Pons (tissue), 1 donor: ENCODE measurements around the gene AGBL2.
"Not testable (repeated sequence)": the region's sequence is repeated elsewhere in the genome, so short reads cannot be mapped to it uniquely, and the experiment has no call there.

Experiments
- DNase-seq: peaks from one replicate; pipeline ENCODE4 v3.0.0-alpha.2; 2016; ENCODE audit warnings: low spot score

Gene AGBL2

DNA sequence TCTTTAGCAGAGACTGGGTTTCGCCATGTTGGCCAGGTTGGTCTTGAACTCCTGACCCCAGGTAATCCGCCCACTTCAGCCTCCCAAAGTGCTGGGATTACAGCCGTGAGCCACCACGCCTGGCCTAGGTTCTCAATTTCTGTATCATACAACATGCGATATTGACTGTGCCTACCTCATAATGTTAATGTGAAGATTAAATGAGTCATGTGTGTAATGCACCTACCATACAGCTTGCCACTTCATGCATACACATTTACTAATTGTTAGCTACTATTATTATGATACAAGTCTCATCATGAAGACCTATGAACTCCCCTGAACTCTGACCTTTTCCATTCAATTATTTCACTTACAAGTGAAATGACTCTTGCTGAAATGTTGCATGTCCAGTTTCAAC, 25.7 kb downstream of the AGBL2 start:
- no peak for DNase-seq

GRCh38 chr11:47688991-47689390, 26.2 kb downstream of the AGBL2 start:
- DNase-seq = no peak

DNA sequence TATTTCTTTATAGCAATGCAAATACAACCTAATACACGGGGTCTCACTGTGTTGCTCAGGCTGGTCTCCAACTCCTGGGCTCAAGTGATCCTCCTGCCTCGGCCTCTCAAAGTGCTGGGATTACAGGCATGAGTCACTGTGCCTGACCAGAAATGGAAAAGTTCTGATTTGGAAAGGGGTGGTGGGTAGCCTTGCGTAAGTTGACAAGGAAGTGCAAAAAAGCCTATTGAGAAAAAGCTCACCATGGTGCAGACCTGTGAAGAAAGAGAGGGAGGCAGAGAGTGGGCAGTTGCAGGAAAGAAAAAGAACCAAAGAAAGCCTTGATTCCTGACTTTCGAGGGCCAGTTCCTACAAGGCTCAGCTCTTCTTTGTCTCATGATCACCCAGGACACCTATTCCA, 27.1 kb downstream of the AGBL2 start:
- DNase-seq = no peak

DNA sequence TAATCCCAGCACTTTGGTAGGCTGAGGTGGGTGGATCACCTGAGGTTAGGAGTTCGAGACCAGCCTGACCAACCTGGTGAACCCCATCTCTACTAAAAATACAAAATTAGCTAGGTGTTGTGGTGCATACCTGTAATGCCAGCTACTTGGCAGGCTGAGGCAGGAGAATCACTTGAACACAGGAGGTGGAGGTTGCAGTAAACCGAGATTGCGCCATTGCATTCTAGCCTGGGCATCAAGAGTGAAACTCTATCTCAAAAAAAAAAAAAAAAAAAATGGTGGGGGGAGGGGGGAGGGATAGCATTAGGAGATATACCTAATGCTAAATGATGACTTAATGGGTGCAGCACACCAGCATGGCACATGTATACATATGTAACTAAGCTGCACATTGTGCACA, 28.5 kb downstream of the AGBL2 start:
- not testable (repeated sequence) for DNase-seq

- no peak for DNase-seq
Observed at GRCh38 chr11:47686151-47686550, 29.0 kb downstream of the AGBL2 start.

DNA sequence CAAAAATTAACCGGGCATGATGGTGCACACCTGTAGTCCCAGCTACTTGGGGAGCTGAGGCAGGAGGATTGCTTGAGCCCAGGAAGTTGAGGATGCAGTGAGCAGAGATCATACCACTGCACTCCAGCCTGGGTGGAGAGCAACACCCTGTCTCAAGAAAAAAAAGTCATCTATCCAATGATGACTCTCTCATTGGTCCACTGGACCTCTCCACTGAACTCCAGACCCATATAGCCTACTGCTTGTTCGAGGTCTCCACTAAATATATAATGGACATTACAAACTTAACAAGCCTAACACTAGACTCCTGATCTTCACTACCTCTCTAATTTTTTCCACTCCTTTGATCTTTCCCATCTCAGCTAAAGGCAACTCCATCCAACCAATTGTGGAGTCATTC, 39.3 kb downstream of the AGBL2 start:
- no peak for DNase-seq

DNA sequence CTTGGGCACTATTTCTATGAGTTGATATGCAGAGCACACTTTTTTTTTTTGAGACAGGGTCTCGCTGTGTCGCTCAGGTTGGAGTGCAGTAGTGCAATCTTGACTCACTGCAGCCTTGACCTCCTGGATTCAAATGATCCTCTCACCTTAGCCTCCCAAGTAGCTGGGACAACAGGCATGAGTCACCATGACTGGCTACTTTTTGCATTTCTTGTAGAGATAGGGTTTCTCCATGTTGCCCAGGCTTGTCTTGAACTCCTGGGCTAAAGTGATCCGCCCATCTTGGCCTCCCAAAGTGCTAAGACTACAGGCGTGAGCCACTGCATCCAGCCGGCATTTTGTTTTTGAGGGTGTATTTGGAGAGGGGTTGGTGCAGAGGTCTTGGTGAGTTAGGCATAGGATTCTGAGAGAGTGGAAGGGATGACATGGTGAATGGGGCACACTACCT, 42.9 kb downstream of the AGBL2 start:
- no peak for DNase-seq

DNA sequence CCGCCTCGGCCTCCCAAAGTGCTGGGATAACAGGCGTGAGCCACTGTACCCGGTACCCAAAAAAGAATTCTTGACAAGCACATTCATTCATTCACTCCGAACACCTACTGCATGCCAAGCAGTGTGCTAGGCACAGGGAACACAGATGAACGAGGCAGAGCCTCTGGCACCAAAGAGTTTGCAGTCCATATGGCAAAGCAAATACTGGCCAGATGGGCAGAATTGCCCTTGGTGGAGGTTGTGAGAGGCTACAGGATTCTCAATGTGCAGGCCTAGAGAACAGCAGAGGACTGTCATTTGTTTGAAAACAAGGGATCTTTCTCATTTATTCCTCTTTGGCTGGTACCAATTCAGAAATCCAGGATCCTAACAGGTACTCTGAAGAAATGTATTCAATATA, 45.3 kb downstream of the AGBL2 start:
- peak; percentile 26 for DNase-seq

DNA sequence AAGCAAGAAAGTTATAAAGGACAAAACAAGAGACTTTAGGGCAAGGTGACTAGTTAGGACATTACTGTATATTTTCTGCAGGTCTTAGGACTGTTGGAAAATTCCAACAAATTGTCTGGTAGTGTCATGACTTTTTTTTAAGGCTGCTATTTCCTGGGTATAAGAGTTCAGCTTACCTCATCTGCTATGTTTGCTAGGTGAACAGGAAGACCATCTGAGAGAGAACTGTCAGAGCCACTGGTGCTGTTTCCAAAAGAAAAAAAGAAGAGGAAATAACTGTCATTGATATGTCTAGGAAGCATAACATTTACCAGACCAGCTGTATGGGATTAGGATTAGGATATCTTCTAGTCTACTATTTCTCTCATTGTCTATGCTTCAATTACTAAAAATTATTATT, 46.5 kb downstream of the AGBL2 start:
- no peak for DNase-seq

GRCh38 chr11:47667555-47667954, 47.6 kb downstream of the AGBL2 start:
- DNase-seq = no peak

- no peak for DNase-seq
Observed at GRCh38 chr11:47667135-47667534, 48.0 kb downstream of the AGBL2 start.

DNA sequence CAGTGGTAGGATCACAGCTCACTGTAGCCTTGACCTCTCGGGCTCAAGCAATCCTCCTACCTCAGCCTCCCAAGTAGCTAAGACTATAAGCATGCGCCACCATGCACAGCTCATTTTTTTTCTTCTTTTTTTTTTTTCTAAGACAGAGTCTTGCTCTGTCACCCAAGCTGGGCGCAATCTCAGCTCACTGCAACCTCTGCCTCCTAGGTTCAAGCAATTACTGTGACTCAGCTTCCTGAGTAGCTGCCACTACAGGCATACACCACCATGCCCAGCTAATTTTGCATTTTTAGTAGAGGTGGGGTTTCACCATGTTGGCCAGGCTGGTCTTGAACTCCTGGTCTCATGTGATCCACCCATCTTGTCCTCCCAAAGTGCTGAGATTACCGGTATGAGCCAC, 50.2 kb downstream of the AGBL2 start:
- DNase-seq = not testable (repeated sequence)

DNA sequence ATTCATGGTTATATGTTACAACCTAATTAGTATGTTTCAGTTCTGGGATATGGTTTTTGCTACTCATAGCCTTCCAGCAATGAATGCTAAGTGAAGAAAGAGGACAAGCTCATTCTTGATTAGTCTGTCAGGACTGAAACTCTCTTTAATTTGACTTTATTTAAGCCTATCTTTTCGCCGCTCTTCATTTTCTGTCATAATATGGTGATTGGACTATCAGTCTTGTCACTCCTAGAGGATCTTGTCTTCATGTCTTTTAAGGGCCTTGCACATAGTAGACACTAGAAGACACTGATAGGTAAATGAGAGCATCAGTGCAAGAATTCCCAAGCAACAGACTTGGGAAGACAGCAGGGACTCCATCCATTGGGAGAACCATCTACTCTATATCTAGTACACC, 53.9 kb downstream of the AGBL2 start:
- no peak for DNase-seq

DNA sequence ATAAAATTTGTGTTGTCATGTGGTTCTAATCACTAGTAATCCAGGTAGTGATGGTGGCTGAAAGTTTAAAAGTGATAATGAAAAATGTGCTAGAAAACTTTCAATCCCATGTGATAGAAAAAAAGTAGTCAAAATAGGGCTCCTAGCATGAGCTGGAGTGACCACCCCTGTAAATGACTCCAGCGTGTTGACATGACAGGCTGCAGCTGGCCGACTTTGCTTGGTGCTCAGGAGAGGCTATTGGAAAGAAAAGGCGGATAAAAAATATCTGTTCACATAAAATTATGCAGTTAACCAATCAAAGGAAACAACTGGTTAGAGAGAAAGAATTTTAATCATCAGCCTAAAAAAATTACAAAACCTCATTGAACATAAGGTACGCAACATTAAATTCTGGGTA, 55.9 kb downstream of the AGBL2 start:
- no peak for DNase-seq

DNA sequence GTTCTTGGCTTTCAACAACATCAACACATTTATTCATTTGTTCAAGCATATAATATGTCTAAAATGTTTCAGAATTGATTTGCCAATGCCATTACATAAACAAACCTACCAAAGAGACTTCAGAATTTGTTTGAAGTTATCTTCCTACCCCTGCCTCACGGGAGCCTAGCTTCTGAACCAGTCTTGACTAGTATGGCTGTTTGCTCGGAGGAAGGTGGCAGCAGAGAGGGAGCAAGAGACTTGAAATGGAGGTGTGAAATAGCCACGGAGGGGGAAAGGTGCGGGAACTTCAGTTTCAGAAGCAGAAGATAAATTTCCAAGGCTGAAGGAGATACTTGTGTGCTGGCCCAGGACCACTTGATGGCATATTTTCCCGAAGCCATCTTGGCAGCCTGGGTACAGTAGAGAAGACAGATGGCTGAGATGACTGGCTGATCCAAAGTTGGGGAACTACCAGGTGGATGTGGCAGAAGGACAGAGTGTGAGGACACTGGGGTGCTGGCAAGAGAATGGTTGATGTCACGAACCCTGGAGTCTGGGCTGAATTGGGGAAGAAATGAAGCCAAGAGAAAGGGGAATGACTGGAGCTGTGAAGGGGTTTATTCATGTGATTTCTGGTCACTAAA, 58.8 kb downstream of the AGBL2 start:
- DNase-seq = no peak

GRCh38 chr11:47651818-47652469, 63.2 kb downstream of the AGBL2 start:
- DNase-seq = no peak

DNA sequence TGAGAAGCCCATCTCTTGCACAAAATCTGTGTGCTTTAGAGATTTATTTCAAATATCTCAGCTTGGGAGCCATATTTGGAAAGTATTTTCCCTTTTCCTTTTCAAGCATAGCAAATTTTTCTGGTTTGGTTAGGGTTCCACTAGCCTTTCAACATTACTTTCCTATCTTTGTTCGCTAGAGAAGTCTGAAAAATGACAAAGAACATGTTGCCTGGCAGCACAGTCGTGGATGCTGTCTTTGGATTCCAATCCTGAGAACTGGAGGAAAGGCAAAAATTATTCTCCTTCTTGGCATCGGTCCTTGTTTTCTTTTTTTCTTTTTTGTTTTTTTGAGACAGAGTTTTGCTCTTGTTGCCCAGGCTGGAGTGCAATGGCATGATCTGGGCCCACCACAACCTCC, 65.9 kb downstream of the AGBL2 start:
- no peak for DNase-seq

GRCh38 chr11:47646019-47646418, 69.2 kb downstream of the AGBL2 start:
- DNase-seq = no peak

- DNase-seq = no peak
Observed at GRCh38 chr11:47645500-47645899, 69.7 kb downstream of the AGBL2 start.

DNA sequence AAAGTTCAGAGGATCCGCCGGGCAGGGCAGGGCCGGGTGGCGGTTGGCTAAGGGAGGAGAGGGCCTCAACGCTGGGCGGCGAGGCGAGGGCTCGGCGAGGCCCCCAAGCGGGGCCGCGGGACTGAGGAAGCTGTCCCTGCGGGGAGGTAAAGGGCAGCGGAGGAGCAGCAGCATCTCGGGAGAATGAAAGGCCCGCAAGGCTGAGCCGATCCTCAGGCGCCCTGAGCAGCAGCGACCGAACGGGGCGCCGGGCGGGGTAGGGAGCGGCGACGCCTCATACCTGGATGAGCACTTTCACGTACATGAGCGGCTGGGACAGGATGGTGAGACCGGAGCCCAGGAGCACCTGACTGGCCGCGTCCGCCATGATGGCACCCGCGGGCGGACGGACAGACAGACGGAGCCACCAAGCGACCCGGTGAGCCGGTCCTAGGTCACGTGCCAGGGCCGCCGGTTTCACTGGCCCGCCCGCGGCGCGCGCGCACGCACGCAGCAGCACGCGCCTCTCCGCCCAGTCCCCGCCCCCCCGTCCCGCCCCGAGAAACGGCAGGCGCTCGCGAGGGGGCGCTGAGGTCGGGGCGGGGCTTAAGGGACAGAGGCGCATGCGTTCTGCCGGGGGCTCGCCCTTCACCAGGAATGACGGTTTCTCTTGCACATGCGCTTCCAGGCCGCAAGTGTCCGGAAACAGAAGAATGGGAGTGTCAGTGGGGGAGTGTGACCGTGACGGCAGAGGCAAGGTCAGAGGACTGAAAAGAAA, 72.9 kb downstream of the AGBL2 start, which contains the start of gene MTCH2:
TSS of gene MTCH2 (minus strand) at position 461 of the 757 bp plus-strand sequence. CDS start at position 367, 94 bp downstream.
- DNase-seq = peak; percentile 98

GRCh38 chr11:47641600-47642098, 73.5 kb downstream of the AGBL2 start:
- peak; percentile 83 for DNase-seq

DNA sequence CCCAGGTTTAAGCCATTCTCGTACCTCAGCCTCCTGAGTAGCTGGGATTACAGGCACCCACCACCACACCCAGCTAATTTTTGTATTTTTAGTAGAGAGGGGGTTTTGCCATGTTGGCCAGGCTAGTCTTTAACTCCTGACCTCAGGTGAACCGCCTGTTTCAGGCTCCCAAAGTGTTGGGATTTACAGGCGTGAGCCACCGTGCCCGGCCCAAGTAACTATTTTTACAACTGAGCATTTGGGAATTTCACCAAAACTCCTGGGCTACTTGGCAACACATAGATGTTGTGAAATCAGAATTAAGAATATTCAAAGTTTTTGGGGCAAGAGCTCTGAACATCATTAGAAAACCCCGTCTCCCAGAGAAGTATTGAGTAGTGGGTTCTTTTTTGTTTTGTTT, 74.7 kb downstream of the AGBL2 start:
- not testable (repeated sequence) for DNase-seq

DNA sequence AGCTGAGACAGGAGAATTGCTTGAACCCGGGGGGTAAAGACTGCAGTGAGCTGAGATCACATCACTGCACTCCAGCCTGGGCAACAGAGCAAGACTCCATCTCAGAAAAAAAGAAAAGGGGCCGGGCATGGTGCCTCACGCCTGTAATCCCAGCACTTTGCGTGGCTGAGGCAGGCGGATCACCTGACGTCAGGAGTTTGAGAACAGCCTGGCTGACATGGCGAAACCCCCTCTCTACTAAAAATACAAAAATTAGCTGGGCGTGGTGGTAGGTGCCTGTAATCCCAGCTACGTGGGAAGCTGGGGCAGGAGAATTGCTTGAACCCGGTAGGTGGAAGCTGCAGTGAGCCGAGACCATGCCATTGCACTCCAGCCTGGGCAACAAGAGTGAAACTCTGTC, 78.8 kb downstream of the AGBL2 start:
- not testable (repeated sequence) for DNase-seq
